Gastroesophageal sphincter (tissue), 3 donors: ENCODE measurements around the gene HPS4.

Source experiments
- CTCF ChIP-seq, 4 experiments: fragments of 200-600 bp in 2 of 4; fragments of 450-650 bp in 2 of 4; sonication (generic) in 1 of 4; IDR thresholded peaks; one replicate each; pipeline ENCODE4 v1.5.1; 2017 to 2019; ENCODE audit warnings: antibody characterized with exemption in 4 of 4, mild to moderate bottlenecking in 2 of 4, moderate library complexity in 2 of 4
- EP300 ChIP-seq: sonication (generic); formaldehyde crosslinking; IDR thresholded peaks from one replicate; pipeline ENCODE4 v1.6.1; 2017; ENCODE audit warnings: antibody characterized with exemption, mild to moderate bottlenecking
- POLR2A ChIP-seq, 2 donors: fragments of 450-650 bp; IDR thresholded peaks; one replicate each; pipeline ENCODE4 v1.6.1; 2017; ENCODE audit warnings: antibody characterized with exemption in 2 of 2, mild to moderate bottlenecking in 2 of 2, moderate library complexity in 1 of 2

GRCh38 chr22:26437694-26438392 is 45.7 kb downstream of the HPS4 start:
- TF ChIP-seq POLR2A (IDR thresholded peaks at IDR 0.05) (no peak), CTCF (IDR thresholded peaks at IDR 0.05) (no peak), EP300 (no peak)
